HG03521 (cell line): Measurements from ENCODE around the gene FPR1.
"Not testable (repeated sequence)": the region's sequence is repeated elsewhere in the genome, so short reads cannot be mapped to it uniquely, and the experiment has no call there.

Experiments
- ATAC-seq: cut with Tn5 transposase; IDR thresholded peaks from one replicate; pipeline ENCODE4 v1.9.1; 2021; ENCODE audit warnings: mild to moderate bottlenecking, moderate library complexity; ENCODE audit not compliant: unreplicated experiment

The FPR1 gene

DNA sequence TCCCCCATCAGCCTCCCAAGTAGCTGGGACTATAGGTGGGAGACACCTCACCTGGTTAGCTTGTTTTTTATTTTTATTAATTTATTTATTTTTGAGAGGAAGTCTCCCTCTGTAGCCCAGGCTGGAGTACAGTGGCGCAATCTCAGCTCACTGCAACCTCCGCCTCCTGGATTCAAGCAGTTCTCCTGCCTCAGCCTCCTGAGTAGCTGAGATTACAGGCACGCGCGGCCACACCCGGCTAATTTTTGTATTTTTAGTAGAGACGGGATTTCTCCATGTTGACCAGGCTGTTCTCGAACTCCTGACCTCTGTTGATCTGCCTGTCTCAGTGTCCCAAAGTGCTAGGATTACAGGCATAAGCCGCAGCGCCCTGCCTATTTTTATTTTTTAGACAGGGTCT, 13.2 kb downstream of the FPR1 start:
- ATAC-seq, result not testable (repeated sequence)

DNA sequence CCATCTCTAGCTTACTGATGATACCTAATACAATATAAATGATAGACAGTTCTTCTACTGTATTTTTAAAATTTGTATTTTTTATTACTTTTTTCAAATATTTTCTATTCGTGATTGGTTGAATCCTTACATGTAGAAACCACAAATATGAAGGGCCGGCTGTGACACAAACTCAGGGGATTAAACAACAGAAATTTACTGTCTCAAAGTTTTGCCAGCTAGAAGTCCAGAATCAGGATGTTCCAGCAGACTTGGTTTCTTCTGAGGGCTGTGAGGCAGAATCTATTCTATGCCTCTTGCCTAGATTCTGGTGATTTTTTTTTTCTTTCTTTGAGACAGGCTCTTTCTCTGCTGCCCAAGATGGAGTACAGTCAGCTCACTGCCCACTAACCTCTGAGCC, 13.8 kb downstream of the FPR1 start:
- ATAC-seq, result no peak

DNA sequence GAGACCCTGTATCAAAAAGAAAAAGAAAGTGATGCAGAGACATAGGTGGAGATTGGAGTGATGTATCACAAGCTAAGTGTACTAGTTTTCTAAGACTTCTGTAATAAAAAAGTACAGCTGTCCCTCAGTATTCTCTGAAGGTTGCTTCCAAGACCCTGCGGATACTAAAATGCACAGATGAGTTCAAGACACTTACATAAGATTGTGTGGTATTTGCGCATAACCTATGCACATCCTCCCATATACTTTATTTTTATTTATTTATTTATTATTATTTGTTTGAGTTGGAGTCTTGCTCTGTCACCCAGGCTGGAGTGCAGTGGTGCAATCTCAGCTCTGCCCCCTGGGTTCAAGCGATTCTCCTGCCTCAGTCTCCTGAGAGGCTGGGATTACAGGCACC, 14.3 kb downstream of the FPR1 start:
- no peak for ATAC-seq

DNA sequence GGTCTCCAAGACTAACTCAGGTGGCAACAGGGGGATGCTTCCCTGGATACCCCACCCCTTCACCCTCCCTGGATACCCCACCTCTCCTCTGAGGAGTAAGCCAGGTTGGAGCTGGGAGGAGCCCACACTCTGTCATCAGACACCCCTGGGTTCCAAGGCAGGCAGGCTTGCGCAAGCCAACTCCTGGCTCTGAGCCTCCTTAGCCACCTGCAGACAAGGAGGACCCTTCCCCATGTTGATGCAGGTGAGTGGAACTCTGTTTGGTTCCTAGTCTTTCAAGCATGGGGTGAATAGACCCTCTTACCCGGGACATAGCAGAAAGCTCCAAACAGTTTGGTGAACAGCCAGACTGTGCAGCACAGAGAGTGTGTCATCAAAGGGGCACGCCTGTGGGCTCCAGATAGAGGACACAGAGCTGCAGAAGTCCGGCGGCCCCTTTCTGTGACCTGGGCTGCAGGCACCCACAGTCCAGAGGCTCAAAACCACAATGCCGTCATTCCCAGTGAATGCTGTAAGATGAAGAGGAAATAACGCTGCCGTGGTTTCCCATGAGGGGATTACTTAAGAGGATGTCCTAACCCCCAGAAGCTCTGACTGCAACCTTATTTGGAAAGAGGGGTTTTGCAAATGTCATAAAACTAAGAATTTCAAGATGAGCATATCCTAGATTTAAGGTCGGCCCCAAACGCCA, 15.8 kb downstream of the FPR1 start:
- no peak for ATAC-seq

DNA sequence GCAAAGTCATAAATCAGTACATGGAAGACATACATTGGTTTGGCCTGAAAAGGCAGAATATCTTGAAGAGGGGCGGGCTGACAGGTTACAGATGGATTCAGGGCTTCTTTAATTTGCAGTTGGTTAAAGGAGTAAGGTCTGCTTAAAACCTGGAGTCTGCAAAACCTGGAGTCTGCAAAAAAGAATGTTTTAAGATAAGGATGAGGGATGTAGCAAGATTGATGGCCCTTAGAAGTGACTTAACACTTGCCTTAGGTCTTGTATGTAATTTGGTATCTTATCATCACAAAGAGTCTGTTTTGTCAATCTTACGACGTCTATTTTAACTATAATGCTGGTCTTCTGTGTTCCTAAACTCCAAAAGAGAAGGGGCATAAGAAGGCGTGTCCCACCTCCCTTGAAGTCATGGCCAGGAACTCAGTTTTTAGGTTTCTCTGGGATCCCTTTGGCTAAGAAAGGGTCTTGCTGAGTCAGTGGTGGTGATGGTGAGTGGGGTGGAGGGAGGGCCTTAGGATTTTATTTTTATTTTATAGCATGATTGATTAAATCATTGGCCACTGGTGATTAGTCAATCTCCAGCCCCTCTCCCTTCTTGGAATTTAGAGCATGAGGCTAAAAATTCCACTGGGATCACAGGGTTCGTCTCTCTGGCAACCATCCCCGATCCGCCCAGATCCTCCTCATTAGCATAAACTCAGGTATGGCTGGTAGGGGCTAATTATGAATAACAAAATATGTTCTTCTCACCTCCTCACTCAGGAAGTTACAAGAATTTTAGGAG, 17.7 kb downstream of the FPR1 start:
- no peak for ATAC-seq

DNA sequence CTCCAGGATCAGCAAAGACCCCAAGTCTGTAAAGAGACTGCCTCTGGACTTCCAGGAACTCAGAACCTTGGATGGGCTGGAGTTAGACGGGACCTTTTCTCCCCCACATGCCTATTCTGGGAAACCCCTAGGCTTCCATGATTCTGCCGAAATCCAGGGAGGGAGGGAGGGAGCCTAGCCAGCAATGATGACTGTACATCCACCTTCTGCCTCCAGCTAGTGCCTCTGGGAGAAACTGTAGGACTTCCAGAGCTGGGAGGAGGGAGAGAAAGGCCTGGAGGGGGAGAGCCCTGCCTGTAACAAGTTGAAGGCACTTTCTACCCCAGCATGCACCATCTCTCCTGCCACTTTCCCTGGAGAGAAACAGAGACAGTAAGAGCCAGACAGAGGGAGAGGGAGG, 21.9 kb downstream of the FPR1 start:
- no peak for ATAC-seq

DNA sequence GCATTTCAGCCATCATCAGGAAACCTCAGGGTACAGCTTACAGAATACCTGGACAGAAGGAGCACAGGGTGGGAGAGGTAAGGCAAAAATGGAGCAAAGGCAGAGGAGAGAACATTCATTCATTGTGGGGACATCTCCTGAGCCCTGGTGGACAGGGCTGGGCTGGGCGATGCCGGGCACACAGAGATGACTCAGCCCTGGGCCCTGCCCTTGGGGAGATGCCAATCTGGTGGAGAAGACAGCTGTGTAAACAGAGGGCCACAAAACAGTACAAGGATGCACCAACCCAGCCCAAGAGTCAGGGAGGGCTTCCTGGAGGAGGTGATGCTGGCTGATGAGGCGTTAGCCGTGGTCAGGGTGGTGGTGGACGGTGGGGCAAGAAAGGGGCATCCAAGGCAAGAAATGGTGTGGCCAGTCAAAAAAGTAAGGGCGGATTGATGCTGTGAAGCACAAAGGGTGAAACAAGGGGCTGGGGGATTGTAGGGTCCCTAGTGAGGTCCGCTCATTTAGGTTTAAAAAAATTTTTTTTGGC, 24.3 kb downstream of the FPR1 start:
- no peak for ATAC-seq

DNA sequence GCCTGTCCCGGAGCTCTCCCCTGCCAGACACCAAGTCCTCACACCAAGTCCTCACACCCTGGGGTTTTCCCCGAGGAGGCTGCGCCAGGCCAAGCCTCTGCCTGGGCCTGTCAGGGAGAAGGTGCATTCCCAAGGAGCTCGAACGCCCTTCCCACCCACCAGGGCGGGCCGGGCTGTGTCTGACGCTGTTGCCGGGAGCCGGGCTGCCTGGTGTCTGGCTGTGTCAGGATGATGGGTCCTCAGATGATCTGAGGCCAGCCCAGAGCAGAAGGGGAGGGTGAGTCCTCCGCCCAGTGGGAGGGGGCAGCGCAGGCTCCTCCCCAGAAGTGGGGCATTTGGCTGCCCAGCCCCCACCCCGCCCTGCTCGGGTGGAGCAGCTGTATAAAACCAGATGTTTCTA, 25.6 kb downstream of the FPR1 start:
- no peak for ATAC-seq

DNA sequence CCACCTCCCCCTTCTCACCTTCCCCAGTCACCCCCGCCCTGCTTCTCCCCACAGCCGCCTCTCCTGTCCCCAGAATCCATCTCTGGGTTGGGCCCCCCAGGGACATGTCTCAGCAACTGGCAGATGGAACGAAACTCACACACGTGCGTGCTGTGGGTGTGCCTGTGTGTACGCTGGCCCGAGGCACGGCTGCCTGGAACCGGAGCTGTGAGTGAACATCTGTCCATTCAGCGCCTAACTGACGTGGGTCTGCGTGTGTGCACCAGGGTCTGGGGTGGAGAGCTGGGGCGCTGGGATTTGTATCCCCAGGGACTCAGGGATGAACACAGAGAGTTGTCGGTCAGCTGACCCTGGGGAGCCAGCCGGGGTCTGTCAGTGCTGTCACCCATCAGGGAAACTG, 27.1 kb downstream of the FPR1 start:
- ATAC-seq, result no peak

DNA sequence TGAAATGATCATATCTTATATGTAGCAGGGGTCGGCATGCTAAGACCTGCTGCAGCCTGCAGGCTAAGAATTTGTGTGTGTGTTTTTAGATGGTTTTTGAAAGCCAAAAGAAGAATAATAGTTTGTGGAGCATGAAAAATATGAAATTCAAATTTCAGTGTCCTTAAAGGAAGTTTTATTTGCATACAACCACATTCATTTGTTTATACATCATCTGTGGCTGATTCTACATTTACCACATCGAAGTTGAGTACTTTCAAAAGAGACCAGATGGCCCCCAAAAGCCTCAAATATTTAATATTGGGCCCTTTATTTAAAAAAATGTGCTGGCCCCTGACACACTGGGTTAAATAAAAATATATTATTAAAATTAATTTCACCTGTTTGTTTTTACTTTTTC, 29.2 kb downstream of the FPR1 start:
- no peak for ATAC-seq

DNA sequence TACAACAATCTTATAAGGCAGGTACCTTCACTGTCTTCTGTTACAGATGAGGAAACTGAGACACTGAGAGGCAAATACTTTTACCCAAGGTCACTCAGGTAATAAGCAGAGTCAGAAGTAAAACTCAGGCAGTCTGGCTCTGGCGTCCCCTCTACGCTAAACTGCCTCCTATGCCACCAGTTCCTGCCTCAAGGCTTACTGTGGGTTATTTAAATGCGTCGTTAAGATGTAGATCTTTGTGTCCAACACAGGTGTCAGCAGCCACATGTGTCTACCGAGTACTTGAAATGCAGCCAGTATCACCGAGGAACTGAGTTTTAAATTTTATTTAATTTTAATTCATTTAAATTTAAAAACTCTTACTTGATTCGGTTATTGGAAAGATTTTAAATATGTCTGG, 29.8 kb downstream of the FPR1 start:
- no peak for ATAC-seq

DNA sequence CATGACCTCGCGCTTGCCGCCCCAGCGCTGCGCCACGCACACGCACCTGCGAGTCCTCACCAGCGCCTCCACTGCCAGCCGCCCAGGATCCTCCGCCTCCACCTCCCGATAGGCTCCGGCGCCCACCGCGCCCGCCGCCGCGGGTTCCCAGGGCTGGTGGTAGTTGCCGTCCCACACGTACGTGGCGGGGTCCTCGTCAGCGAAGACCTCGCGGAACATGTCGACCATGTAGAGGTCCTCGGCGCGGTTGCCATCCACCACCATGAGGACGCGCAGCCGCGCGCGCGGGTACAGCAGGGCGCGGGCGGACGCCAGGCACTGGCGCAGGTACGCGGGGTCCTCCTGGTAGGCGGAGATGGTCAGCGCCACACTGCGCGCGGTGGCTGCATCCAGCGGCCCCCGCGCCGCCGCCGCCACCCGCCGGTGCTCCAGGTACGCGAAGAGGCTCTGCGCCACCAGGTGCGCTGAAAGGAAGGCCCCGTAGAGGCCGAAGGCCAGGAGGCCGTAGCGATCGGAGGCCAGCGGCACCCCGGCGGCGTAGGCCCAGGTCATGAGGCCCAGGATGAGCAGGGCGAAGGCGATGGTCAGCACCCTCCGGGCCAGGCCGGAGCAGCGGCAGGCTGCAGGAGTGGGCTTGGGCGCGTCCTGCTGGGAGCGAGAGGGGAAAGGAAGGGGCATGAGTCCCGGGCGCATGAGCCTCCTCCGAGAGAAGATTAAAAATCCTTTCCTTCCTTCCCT, 32.3 kb downstream of the FPR1 start:
- no peak for ATAC-seq

DNA sequence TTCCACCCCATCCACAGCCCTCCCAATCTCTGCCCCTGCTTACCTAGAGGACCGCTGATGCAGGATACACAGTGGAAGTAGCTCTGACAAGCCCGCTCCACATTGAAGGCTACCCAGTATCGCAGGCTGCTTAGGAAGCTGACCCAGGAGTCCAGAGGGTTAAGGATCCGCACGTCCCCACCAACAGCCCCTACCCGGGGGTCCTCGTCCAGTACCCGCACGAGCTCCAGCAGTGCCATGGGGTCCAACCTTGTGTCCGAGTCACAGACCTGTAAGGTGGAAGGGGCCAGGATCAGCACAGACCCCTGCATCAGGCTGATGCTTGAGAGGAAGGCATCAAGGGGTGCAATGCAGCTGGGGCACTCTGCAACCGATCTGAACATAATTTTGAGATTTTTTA, 34.8 kb downstream of the FPR1 start:
- no peak for ATAC-seq

DNA sequence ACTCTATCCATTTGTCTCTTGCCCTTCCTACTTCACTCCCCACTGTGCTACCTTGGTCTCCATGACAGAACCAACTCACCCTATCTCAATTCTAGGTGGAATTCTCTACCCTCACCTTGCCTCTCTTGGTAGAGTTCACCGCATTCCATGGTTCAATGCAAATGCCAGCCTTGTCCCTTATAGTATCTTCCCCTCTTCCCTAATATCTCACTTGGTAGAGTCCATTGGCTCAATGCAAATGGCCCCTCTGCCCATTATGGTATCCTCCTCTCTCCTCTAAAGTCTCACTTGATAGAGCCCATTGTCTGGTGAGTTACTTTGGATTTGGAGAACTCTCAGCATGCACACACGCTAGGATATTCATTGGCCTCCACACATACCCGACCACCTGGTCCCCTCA, 35.8 kb downstream of the FPR1 start:
- no peak for ATAC-seq

DNA sequence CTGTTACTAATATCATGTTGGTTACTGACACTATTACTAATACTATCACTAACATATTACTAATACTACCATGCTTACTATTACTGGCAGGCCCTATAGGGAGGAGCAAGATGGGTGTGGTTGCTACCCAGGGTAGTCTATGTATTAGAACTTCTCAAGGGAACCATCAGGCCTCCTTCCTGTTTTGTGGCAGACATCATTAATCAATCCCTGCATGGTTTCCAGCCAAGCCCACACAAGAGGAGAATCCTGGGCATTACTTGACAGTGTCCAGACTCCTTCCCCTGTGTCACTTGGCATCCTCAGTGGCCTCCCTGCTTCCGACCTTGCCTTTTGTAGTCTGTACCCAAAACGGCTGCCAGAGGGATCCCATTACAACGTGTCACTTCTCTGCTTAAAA, 36.8 kb downstream of the FPR1 start:
- ATAC-seq, result no peak

DNA sequence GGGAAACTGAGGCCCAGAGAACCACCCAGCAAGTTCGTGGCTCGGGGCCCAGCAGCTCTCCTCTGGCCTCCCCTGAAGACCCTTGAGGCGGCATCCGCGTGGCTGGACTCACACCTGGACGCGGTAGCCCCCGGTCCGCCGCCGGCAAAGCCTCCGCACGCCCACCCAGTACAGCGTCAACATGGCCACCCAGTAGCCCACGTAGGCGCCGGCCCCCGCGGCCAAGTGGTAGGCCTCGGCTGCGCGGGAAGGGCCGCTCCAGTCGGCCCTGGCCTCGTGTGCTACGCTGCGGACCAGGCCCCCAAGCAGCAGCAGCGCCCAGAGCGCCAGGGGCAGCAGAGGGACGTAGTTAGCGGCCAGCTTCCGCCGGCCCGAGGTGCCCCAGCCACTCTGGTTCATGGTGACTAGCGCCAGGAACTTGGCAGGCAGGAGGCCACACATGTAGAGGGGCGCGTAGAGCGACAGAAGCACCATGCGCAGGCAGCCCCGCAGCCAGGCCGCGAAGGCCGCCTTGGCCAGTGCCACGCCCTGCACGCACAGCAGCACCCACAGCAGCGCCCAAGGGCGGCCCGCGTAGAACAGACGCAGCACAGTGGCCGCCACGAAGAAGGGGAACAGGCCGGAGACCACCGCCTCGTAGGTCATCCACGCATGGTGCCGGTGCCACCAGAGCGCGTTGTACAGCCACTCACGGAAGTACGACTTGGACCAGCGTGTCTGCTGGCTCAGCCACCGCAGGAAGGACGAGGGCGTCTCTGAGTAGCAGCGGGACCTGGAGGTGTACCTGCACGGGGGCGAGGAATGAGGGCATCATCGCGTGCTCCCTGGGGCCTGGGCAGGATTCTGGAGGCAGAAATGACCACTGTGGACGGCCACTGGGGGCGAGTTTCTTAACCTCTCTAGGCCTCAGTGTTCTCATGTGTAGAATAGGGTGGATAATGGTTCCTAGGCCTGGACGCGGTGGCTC, 38.1 kb downstream of the FPR1 start:
- ATAC-seq, result no peak

DNA sequence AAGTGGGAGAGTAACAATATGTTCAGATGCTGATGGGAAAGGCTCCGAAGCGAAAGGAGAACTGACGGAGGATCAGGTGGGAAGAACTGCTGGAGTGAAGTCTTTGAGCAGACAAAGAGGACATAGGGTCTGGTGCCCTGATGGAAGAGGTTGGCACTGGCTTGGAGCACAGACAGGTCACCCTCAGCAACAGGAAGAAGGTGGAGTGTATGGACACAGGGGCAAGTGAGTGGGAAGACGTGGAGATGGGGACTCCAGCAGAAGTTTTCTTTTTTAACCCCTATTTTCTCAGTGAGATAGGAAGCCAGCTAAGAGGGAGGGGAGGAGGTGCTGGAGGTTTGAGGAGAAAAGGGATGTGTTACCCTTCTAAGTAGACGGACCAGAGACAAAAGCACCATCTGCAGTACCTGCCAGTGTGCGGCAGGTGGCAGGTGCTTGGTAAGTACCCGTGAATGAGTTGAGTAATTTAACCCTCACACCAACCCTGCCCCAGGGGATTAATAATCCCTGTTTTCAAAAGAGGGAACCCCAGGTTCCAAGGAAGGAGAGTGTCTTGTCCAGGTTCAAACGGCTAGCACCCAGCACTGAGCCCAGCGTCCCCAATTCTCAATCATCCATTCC, 39.1 kb downstream of the FPR1 start:
- no peak for ATAC-seq

DNA sequence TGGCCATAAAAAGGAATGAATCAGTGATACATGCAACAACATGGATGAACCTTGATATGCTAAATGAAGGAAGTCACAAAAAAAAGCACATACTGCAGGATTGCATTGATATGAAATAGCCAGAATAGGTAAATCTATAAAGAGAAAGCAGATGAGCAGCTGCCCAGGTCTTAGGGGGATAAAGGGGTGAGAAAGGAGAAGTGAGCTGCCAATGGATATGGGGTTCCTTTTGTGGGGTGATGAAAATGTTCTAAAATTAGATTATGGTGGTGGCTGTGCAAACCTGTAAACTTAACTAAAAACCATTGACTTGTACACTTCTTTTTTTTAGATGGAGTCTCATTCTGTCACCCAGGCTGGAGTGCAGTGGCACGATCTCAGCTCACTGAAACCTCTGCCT, 40.0 kb downstream of the FPR1 start:
- ATAC-seq, result no peak

DNA sequence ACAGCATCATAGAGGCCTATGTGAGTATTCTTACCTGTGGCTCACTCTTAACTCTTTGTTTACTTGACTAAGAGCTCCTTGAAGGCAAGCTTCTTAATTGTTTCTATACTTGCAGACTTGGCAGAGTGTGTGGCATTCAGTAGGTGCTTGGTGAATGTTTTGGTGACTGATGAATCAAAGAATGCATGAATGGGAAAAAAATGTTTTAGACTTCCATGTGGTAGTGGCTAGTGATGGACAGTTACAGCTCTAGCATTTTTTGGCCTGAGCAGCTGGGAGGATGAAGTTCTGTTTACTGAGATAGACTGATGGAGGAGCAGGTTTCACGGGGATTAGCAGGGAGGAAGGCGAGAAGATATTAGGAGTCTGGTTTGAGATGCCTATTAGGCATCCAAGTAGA, 41.5 kb downstream of the FPR1 start:
- ATAC-seq, result no peak

DNA sequence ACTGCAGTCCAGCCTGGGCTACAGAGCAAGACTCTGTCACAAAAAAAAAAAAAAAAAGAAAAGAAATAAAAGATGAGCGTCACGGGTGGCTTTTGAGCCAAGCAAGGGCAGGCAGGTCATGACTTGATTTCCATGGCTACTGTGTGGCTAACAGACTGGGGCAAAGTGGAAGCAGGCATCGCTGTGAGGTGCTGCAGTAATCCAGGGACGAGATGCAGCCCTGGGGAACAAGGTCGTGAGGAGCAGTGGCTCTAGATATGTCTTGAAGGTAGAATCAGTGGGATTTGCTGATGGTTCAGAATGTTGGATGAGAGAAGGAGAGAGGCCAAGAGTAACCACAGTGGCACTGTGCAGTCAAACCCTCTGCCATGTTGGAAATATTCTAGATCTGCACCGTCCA, 42.1 kb downstream of the FPR1 start:
- no peak for ATAC-seq
